Measurements from ENCODE around the gene DCDC1. TPM values are rescaled to one million over a fixed set of nuclear protein-coding genes. Genes with fewer than 3 reads are reported as not detected.

Gene DCDC1
- total RNA-seq, 1 donor, result 0.21 TPM

- Histone ChIP-seq H3K27me3 (ENCODE audit: insufficient read depth, low read length) (no peaks in the 10 kb centered on the region), H3K4me1 (ENCODE audit: insufficient read depth, low read length) (no peaks in the 10 kb centered on the region), H3K4me3 (ENCODE audit: low read length) (no peak overlapping the region), H3K9me3 (ENCODE audit: low read depth, low read length) (no peaks in the 10 kb centered on the region)
Observed at GRCh38 chr11:31267720-31268119, 101.8 kb downstream of the DCDC1 start.

GRCh38 chr11:31264834-31265233 lies 104.7 kb downstream of the DCDC1 start:
- Histone ChIP-seq H3K4me1 (ENCODE audit: insufficient read depth, low read length) (no peaks in the 10 kb centered on the region), H3K9me3 (ENCODE audit: low read depth, low read length) (no peaks in the 10 kb centered on the region), H3K27me3 (ENCODE audit: insufficient read depth, low read length) (no peaks in the 10 kb centered on the region), H3K4me3 (ENCODE audit: low read length) (no peak overlapping the region)

- Histone ChIP-seq H3K4me1 (ENCODE audit: insufficient read depth, low read length) (no peaks in the 10 kb centered on the region), H3K27me3 (ENCODE audit: insufficient read depth, low read length) (no peaks in the 10 kb centered on the region), H3K4me3 (ENCODE audit: low read length) (no peak overlapping the region), H3K9me3 (ENCODE audit: low read depth, low read length) (no peaks in the 10 kb centered on the region)
Observed at GRCh38 chr11:31262761-31263160, 106.8 kb downstream of the DCDC1 start.

GRCh38 chr11:31259797-31260196 lies 109.7 kb downstream of the DCDC1 start:
- H3K4me3 ChIP-seq (ENCODE audit: low read length), result no peak overlapping the region
- H3K27me3 ChIP-seq (ENCODE audit: insufficient read depth, low read length), result no peaks in the 10 kb centered on the region
- no peaks in the 10 kb centered on the region for H3K4me1 ChIP-seq (ENCODE audit: insufficient read depth, low read length)
- H3K9me3 ChIP-seq (ENCODE audit: low read depth, low read length), result no peaks in the 10 kb centered on the region

- Histone ChIP-seq H3K27me3 (ENCODE audit: insufficient read depth, low read length) (no peaks in the 10 kb centered on the region), H3K4me3 (ENCODE audit: low read length) (no peak overlapping the region), H3K4me1 (ENCODE audit: insufficient read depth, low read length) (no peaks in the 10 kb centered on the region), H3K9me3 (ENCODE audit: low read depth, low read length) (no peaks in the 10 kb centered on the region)
Observed at GRCh38 chr11:31254415-31254814, 115.1 kb downstream of the DCDC1 start.

GRCh38 chr11:31248768-31249167 lies 120.8 kb downstream of the DCDC1 start:
- H3K27me3 ChIP-seq (ENCODE audit: insufficient read depth, low read length), result no peaks in the 10 kb centered on the region
- no peaks in the 10 kb centered on the region for H3K9me3 ChIP-seq (ENCODE audit: low read depth, low read length)
- H3K4me1 ChIP-seq (ENCODE audit: insufficient read depth, low read length), result no peaks in the 10 kb centered on the region
- no peak overlapping the region for H3K4me3 ChIP-seq (ENCODE audit: low read length)

- H3K4me1 ChIP-seq (ENCODE audit: insufficient read depth, low read length), result no peaks in the 10 kb centered on the region
- no peaks in the 10 kb centered on the region for H3K9me3 ChIP-seq (ENCODE audit: low read depth, low read length)
- no peak overlapping the region for H3K4me3 ChIP-seq (ENCODE audit: low read length)
- no peaks in the 10 kb centered on the region for H3K27me3 ChIP-seq (ENCODE audit: insufficient read depth, low read length)
Observed at GRCh38 chr11:31247321-31247720, 122.2 kb downstream of the DCDC1 start.

GRCh38 chr11:31246451-31247165 lies 122.9 kb downstream of the DCDC1 start:
- no peak overlapping the region for H3K4me3 ChIP-seq (ENCODE audit: low read length)
- no peaks in the 10 kb centered on the region for H3K9me3 ChIP-seq (ENCODE audit: low read depth, low read length)
- H3K4me1 ChIP-seq (ENCODE audit: insufficient read depth, low read length), result no peaks in the 10 kb centered on the region
- no peaks in the 10 kb centered on the region for H3K27me3 ChIP-seq (ENCODE audit: insufficient read depth, low read length)

- Histone ChIP-seq H3K27me3 (ENCODE audit: insufficient read depth, low read length) (no peaks in the 10 kb centered on the region), H3K4me3 (ENCODE audit: low read length) (no peak overlapping the region), H3K9me3 (ENCODE audit: low read depth, low read length) (no peaks in the 10 kb centered on the region), H3K4me1 (ENCODE audit: insufficient read depth, low read length) (no peaks in the 10 kb centered on the region)
Observed at GRCh38 chr11:31243706-31244105, 125.8 kb downstream of the DCDC1 start.

- Histone ChIP-seq H3K27me3 (ENCODE audit: insufficient read depth, low read length) (no peaks in the 10 kb centered on the region), H3K4me3 (ENCODE audit: low read length) (no peak overlapping the region), H3K4me1 (ENCODE audit: insufficient read depth, low read length) (no peaks in the 10 kb centered on the region), H3K9me3 (ENCODE audit: low read depth, low read length) (no peaks in the 10 kb centered on the region)
Observed at GRCh38 chr11:31240340-31240904, 129.1 kb downstream of the DCDC1 start.

GRCh38 chr11:31237819-31238760 lies 131.4 kb downstream of the DCDC1 start:
- Histone ChIP-seq H3K9me3 (ENCODE audit: low read depth, low read length) (no peaks in the 10 kb centered on the region), H3K27me3 (ENCODE audit: insufficient read depth, low read length) (no peaks in the 10 kb centered on the region), H3K4me1 (ENCODE audit: insufficient read depth, low read length) (no peaks in the 10 kb centered on the region), H3K4me3 (ENCODE audit: low read length) (no peak overlapping the region)

GRCh38 chr11:31236143-31236542 lies 133.4 kb downstream of the DCDC1 start:
- Histone ChIP-seq H3K4me3 (ENCODE audit: low read length) (no peak overlapping the region), H3K27me3 (ENCODE audit: insufficient read depth, low read length) (no peaks in the 10 kb centered on the region), H3K9me3 (ENCODE audit: low read depth, low read length) (no peaks in the 10 kb centered on the region), H3K4me1 (ENCODE audit: insufficient read depth, low read length) (no peaks in the 10 kb centered on the region)

GRCh38 chr11:31233425-31233824 lies 136.1 kb downstream of the DCDC1 start:
- no peaks in the 10 kb centered on the region for H3K27me3 ChIP-seq (ENCODE audit: insufficient read depth, low read length)

GRCh38 chr11:31231601-31232000 lies 137.9 kb downstream of the DCDC1 start:
- no peak overlapping the region for H3K4me3 ChIP-seq (ENCODE audit: low read length)
- peaks cover 2% of the 10 kb centered on the region for H3K27me3 ChIP-seq (ENCODE audit: insufficient read depth, low read length)
- H3K9me3 ChIP-seq (ENCODE audit: low read depth, low read length), result no peaks in the 10 kb centered on the region
- H3K4me1 ChIP-seq (ENCODE audit: insufficient read depth, low read length), result no peaks in the 10 kb centered on the region

More at GRCh38 chr11:31233425-31233824, 136.1 kb downstream of the DCDC1 start:
- no peaks in the 10 kb centered on the region for H3K9me3 ChIP-seq (ENCODE audit: low read depth, low read length)
- H3K4me1 ChIP-seq (ENCODE audit: insufficient read depth, low read length), result no peaks in the 10 kb centered on the region
- no peak overlapping the region for H3K4me3 ChIP-seq (ENCODE audit: low read length)

GRCh38 chr11:31218847-31219246 lies 150.7 kb downstream of the DCDC1 start:
- Histone ChIP-seq H3K4me3 (ENCODE audit: low read length) (no peak overlapping the region), H3K27me3 (ENCODE audit: insufficient read depth, low read length) (peaks cover 3% of the 10 kb centered on the region), H3K9me3 (ENCODE audit: low read depth, low read length) (no peaks in the 10 kb centered on the region), H3K4me1 (ENCODE audit: insufficient read depth, low read length) (no peaks in the 10 kb centered on the region)

Measured in mononuclear cell (primary cell).